Measurements from ENCODE around the gene SRGAP3.

DNA sequence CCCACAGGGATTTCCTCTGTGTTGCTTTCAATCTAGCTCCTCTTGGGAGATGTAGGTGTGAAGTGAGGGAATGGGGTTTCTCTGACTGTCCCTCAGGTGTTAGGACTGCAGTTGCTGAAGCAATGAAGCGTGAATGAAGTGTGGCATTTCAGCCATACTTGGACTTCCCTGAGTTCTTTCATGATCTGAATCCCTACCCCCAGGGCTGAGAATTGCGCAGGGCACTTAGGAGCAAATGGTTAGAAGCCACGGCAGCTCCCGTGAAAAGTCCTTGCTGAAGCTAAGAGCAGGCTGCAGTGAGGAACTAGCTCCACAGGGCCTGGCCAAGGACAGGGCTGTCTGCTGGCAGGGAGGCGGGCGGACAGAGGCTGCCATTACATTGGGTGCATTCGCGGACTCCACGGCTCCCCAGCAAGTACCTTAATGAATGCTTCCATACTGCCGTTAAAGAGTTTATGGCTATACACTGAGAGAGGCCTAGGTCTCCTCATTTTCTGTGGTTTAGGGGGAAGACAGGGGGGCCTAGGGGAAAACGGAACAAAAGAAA lies 217.1 kb downstream of the SRGAP3 start:
- TF ChIP-seq EZH2phosphoT487 (IDR thresholded peaks at IDR 0.05; ENCODE audit: insufficient read depth, low read depth) (no peak), EZH2 (IDR thresholded peaks at IDR 0.05; ENCODE audit: insufficient read depth, poor library complexity, severe bottlenecking) (no peak)
